Activated T-cell treated with anti-CD3 and anti-CD28 coated beads, Interleukin-2, amount 50 U/mL, for 4 hours (primary cell): ENCODE data around the gene ACER3. TPM values are rescaled to one million over a fixed set of nuclear protein-coding genes. Genes with fewer than 3 reads are reported as not detected.
A peak's percentile ranks its signal among the peaks of the same experiment; 100 is the strongest.

ENCODE experiments used
- ATAC-seq, 2 donors: fragments of 200-7000 bp; cut with Tn5 transposase; one replicate each; pipeline ENCODE4 v1.10.0; 2021
- DNase-seq: peaks from one replicate; pipeline ENCODE4 v3.0.0-alpha.2; 2020
- H3K27me3 Mint-ChIP-seq: one replicate; pipeline ENCODE4 v1.8.0; 2021; ENCODE audit warnings: low read depth, mixed read lengths
- H3K36me3 Mint-ChIP-seq: one replicate; pipeline ENCODE4 v1.8.0; 2022; ENCODE audit warnings: mixed read lengths; ENCODE audit not compliant: insufficient read depth
- H3K4me1 Mint-ChIP-seq: one replicate; pipeline ENCODE4 v1.8.0; 2021; ENCODE audit warnings: low read depth, mixed read lengths
- H3K4me3 Mint-ChIP-seq: one replicate; pipeline ENCODE4 v1.8.0; 2021; ENCODE audit warnings: mild to moderate bottlenecking, moderate library complexity, mixed read lengths
- H3K9me3 Mint-ChIP-seq: one replicate; pipeline ENCODE4 v1.8.0; 2021; ENCODE audit warnings: mixed read lengths
- total RNA-seq, 3 donors: library from RNA; stranded (reverse); gene quantifications; one replicate each; pipeline ENCODE4 v1.2.1, GENCODE V29; 2021

The ACER3 gene
- total RNA-seq, 3 donors from 2014 or later, result 7.8 to 10.3 (median 10.2) TPM

DNA sequence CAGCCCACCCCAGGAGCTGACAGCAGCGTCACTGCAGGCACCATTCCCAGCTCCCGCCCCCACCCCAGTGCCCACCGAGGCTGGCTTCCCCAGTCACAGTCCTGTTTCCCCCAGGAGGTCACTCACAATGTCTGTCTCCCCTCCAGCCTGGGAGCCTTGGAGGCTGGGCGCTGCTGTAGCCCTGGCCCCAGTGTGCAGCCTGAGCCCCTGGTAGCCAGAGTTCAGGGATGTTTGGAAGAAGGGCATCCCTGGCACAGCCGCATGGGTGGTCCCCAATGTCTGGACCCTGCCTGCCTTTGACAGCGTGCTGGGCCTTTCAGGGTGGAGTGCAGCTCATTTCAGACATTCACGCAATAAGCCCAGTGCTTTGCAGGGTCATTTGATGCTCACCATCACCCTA, 210.4 kb downstream of the ACER3 start:
- H3K9me3 Mint-ChIP-seq, result no peaks in the 10 kb centered on the region
- no peaks in the 10 kb centered on the region for H3K27me3 Mint-ChIP-seq
- H3K4me3 Mint-ChIP-seq, result no peak overlapping the region
- DNase-seq (no peak), ATAC-seq (no peak)
- H3K4me1 Mint-ChIP-seq, result peaks cover 17% of the 10 kb centered on the region
- no peaks in the 10 kb centered on the region for H3K36me3 Mint-ChIP-seq

DNA sequence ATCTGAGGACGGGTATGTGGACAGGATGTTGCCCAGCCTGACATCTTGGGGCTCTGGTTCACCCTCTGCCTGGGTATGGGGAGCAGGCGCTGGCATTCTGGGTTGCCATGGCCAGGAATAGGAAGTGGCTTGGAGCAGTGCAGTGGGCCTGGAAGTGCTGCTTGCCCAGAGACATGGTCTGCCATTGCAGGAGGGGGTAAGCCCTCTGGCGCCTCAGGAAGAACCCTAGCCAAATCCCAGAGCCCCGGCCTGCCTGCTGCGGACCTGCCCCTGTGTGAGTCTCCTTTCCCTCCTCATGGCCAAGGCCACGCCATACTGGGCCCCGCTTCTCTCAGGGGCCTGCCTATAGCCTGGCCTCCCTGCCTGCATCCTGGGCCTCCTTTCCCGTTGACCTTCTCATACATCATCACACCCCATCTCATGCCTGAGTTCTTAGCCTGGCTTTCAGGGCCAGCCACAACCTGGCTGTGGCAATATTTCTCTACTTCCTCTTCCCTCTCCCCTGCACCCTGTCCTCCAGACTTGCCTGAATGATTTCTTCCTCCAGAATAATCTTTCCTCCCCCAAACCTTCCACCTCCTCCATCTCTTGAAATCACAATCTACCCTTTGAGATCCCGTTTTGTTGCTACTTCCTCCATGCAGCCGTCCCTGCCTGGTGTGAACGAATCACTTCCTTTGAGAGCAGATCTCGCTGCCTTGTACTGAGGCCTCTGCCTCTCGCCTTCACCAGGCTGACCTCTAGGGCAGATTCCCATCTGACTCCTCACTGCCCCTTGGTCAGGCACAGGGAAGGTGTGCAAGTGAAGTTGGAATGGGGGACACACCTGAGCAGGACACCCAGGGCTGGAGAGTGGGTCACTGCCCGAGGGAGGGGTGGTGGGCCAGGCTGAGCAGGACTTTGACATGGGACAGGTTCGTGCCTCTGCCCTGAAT, 211.2 kb downstream of the ACER3 start:
- no peaks in the 10 kb centered on the region for H3K9me3 Mint-ChIP-seq
- no peaks in the 10 kb centered on the region for H3K27me3 Mint-ChIP-seq
- H3K36me3 Mint-ChIP-seq, result no peaks in the 10 kb centered on the region
- DNase-seq (no peak), ATAC-seq (no peak)
- peaks cover 17% of the 10 kb centered on the region for H3K4me1 Mint-ChIP-seq
- H3K4me3 Mint-ChIP-seq, result no peak overlapping the region

DNA sequence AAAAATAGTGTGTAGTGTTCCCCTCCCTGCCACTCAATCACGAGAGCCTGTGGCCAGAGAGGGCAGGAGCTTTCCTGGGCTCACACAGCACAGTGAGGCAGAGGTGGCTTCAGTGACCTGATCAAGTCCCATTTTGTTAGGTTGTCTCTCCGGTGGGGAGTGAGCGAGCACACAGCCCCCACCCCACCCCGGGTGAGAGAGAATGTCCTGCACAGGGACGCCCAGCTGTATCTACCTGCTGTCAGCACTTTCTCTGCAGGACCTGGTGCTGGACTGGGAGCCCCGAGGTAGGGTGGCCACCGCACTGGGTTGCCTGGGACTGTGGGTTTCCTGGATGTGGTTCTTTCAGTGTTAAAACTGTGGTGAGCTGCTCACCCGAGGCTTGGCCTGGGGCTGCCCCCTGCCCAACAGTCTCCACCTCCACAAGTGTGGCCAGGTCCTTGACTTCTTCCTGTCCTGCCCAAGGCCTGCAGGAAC, 212.2 kb downstream of the ACER3 start:
- Mint-ChIP-seq H3K4me3 (no peak overlapping the region), H3K4me1 (peaks cover 15% of the 10 kb centered on the region), H3K27me3 (no peaks in the 10 kb centered on the region), H3K9me3 (no peaks in the 10 kb centered on the region), H3K36me3 (no peaks in the 10 kb centered on the region)
- peak in 1 of 2 donors; percentile 33 for ATAC-seq
- DNase-seq, result no peak

DNA sequence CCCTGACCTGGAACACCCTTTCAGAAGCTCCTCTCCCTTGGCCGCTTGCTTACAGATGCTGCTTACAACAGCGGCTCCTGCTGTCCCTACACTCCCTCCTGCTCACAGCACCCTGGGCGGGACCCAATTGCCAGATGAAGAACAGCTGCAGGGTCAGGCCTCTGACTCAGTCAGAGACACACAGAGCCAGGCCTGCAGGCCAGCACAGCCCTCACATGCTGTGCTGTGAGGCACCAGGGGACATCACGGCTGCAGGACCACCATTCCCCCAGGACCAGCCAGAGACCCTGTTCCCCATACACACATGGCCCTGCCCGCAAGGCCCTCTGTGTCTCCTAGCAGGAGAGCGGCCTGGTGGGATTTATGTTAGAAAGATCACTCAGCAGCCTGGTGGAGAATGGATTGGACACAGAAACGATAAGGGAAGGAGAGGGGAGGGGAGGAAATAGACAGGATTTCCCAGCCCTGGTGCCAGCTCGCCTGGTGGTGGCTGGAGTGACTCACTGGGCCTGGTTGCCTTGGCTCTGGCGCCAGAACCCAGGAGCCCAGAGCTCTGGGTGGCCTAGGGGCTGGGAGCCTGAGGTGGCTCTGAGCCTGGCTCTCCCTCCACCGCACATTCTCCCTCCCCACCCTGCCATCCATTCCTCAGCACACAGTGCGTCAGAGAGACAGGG, 212.7 kb downstream of the ACER3 start:
- Mint-ChIP-seq H3K4me1 (peaks cover 15% of the 10 kb centered on the region), H3K9me3 (no peaks in the 10 kb centered on the region), H3K27me3 (no peaks in the 10 kb centered on the region), H3K4me3 (no peak overlapping the region), H3K36me3 (no peaks in the 10 kb centered on the region)
- ATAC-seq (peak in 1 of 2 donors; percentile 42), DNase-seq (no peak)

DNA sequence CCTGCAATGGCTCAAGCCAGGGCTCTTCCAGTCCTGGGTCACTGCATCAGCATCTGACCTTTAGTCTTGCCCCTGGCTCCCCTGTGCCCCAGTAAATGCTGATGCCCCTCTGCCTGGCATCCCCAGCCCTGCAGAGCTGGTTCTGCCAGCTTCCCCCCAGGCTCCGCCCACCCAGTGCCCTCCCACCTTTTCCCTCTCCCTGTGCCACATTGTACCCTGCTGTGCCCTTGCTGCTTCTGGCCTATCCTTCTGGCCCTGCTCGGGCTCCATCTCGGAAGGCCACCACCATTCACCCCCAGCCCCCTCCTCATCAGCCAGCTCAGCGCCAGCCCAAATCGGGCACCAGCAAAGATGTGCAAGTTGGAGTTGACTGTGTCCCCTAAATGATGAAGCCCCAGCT, 213.5 kb downstream of the ACER3 start:
- H3K36me3 Mint-ChIP-seq, result no peaks in the 10 kb centered on the region
- no peak overlapping the region for H3K4me3 Mint-ChIP-seq
- no peak for DNase-seq
- no peak for ATAC-seq
- no peaks in the 10 kb centered on the region for H3K27me3 Mint-ChIP-seq
- H3K4me1 Mint-ChIP-seq, result peaks cover 15% of the 10 kb centered on the region
- H3K9me3 Mint-ChIP-seq, result no peaks in the 10 kb centered on the region

DNA sequence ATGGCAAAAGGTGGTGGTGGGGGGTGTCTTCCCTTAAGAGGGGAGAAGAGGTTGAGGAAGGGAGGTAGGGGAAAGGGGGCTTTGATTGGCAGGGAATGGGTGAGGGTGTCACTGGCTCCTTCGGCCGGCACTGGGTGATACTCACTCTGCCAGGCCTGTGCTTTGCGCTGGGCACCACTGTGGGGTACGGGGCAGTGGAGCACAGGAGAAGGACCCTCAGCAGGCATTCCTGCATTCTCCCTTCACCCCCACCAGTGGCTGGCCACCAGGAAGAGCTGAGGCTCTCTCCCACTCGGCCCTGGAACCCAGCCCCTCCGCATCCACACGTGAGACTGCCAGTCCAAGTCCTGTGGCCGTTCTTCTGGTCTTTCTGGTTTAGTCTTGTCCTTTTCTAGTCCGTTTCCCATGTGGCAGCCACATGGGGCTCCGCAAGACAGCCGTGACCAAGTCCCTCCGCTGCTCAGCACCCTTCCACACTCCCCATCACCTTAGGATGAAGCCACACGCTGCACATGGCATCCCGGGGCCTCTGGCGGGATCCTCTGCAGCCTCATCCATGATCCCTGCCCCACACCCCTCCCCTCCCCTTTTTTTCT, 214.0 kb downstream of the ACER3 start:
- Mint-ChIP-seq H3K36me3 (no peaks in the 10 kb centered on the region), H3K4me1 (peaks cover 15% of the 10 kb centered on the region), H3K9me3 (no peaks in the 10 kb centered on the region), H3K27me3 (no peaks in the 10 kb centered on the region), H3K4me3 (no peak overlapping the region)
- DNase-seq (no peak), ATAC-seq (no peak)

DNA sequence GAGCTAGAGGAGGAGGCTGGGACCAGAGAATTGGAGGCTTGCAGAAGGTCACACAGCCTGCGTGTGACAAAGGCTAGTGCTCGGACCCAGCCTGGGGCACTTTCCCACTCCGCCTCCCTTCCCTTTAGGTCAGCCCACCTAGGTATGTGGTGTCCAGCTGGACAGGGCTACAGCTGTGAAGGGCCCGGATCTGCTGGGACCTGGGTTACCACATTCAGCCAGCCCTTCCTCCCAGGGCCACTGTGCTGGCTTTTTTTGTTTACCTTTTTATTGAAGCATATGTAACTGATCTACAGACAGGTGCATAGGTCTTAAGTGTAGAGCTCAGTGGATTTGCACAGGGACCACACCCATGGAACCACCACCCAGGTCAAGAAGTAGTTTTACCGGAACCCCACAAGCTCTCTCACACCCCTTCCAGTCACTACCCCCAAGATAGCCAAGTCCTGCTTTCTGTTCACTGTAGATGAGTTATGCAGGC, 214.7 kb downstream of the ACER3 start:
- no peaks in the 10 kb centered on the region for H3K9me3 Mint-ChIP-seq
- H3K27me3 Mint-ChIP-seq, result no peaks in the 10 kb centered on the region
- H3K4me3 Mint-ChIP-seq, result no peak overlapping the region
- DNase-seq, result no peak
- H3K36me3 Mint-ChIP-seq, result no peaks in the 10 kb centered on the region
- peaks cover 15% of the 10 kb centered on the region for H3K4me1 Mint-ChIP-seq
- no peak for ATAC-seq

Other genes starting within 250 kb of the ACER3 start
- 1 to 10 TPM; 4.6 to 5.8 (median 4.6) TPM for gene LRRC32, start 190.2 kb upstream of the ACER3 start, total RNA-seq
- gene TSKU, start 77.6 kb upstream of the ACER3 start, total RNA-seq, result under 1 TPM; 0.16 to 0.38 (median 0.30) TPM
- gene B3GNT6, start 173.5 kb downstream of the ACER3 start, total RNA-seq, result not detected
- under 1 TPM; 0.29 to 0.68 (median 0.53) TPM for gene CAPN5, start 206.1 kb downstream of the ACER3 start, total RNA-seq
- gene OMP, start 241.9 kb downstream of the ACER3 start, total RNA-seq, result not detected